Gastroesophageal sphincter (tissue), 3 donors: ENCODE measurements around the gene C14orf132.
"Not testable (repeated sequence)": the region's sequence is repeated elsewhere in the genome, so short reads cannot be mapped to it uniquely, and the experiment has no call there.

Experiments
- CTCF ChIP-seq, 4 experiments: fragments of 200-600 bp in 2 of 4; fragments of 450-650 bp in 2 of 4; sonication (generic) in 1 of 4; IDR thresholded peaks; one replicate each; pipeline ENCODE4 v1.5.1; 2017 to 2019; ENCODE audit warnings: antibody characterized with exemption in 4 of 4, mild to moderate bottlenecking in 2 of 4, moderate library complexity in 2 of 4
- EP300 ChIP-seq: sonication (generic); formaldehyde crosslinking; IDR thresholded peaks from one replicate; pipeline ENCODE4 v1.6.1; 2017; ENCODE audit warnings: antibody characterized with exemption, mild to moderate bottlenecking
- POLR2A ChIP-seq, 2 donors: fragments of 450-650 bp; IDR thresholded peaks; one replicate each; pipeline ENCODE4 v1.6.1; 2017; ENCODE audit warnings: antibody characterized with exemption in 2 of 2, mild to moderate bottlenecking in 2 of 2, moderate library complexity in 1 of 2
- POLR2AphosphoS5 ChIP-seq: sonication (generic); formaldehyde crosslinking; IDR thresholded peaks from one replicate; pipeline ENCODE4 v1.6.1; 2017; ENCODE audit warnings: antibody characterized with exemption

GRCh38 chr14:96012757-96013156 is 26.4 kb upstream of the C14orf132 start:
- TF ChIP-seq CTCF (IDR thresholded peaks at IDR 0.05); POLR2AphosphoS5; POLR2A (IDR thresholded peaks at IDR 0.05); EP300: not testable (repeated sequence)
